ENCODE data around the gene GRK4.

GRK4 gene

GRCh38 chr4:3062471-3062870, 99.1 kb downstream of the GRK4 start:
- TF ChIP-seq, protein P1, sequence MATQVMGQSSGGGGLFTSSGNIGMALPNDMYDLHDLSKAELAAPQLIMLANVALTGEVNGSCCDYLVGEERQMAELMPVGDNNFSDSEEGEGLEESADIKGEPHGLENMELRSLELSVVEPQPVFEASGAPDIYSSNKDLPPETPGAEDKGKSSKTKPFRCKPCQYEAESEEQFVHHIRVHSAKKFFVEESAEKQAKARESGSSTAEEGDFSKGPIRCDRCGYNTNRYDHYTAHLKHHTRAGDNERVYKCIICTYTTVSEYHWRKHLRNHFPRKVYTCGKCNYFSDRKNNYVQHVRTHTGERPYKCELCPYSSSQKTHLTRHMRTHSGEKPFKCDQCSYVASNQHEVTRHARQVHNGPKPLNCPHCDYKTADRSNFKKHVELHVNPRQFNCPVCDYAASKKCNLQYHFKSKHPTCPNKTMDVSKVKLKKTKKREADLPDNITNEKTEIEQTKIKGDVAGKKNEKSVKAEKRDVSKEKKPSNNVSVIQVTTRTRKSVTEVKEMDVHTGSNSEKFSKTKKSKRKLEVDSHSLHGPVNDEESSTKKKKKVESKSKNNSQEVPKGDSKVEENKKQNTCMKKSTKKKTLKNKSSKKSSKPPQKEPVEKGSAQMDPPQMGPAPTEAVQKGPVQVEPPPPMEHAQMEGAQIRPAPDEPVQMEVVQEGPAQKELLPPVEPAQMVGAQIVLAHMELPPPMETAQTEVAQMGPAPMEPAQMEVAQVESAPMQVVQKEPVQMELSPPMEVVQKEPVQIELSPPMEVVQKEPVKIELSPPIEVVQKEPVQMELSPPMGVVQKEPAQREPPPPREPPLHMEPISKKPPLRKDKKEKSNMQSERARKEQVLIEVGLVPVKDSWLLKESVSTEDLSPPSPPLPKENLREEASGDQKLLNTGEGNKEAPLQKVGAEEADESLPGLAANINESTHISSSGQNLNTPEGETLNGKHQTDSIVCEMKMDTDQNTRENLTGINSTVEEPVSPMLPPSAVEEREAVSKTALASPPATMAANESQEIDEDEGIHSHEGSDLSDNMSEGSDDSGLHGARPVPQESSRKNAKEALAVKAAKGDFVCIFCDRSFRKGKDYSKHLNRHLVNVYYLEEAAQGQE (IDR thresholded peaks at IDR 0.05; ENCODE audit: low read depth), result peak; percentile 24; the same call in 1 of the 2 replicates
- TF ChIP-seq ZBTB7A (IDR thresholded peaks at IDR 0.05; ENCODE audit: low read depth), result no peak
- TF ChIP-seq FOXM1 (IDR thresholded peaks at IDR 0.05; ENCODE audit: borderline replicate concordance, low read depth), result no peak
- TF ChIP-seq MAX (IDR thresholded peaks at IDR 0.05), result no peak
- no peak for TF ChIP-seq CEBPB (IDR thresholded peaks at IDR 0.05)

- TF ChIP-seq TEAD4 (IDR thresholded peaks at IDR 0.05), result no peak
- TF ChIP-seq, protein P1 (IDR thresholded peaks at IDR 0.05; ENCODE audit: low read depth), result no peak
- no peak for TF ChIP-seq ZBTB7A (IDR thresholded peaks at IDR 0.05; ENCODE audit: low read depth)
- no peak for TF ChIP-seq FOXM1 (IDR thresholded peaks at IDR 0.05; ENCODE audit: borderline replicate concordance, low read depth)
- TF ChIP-seq NFIC (IDR thresholded peaks at IDR 0.05), result no peak
Measured at GRCh38 chr4:3065551-3065950, 102.2 kb downstream of the GRK4 start.

DNA sequence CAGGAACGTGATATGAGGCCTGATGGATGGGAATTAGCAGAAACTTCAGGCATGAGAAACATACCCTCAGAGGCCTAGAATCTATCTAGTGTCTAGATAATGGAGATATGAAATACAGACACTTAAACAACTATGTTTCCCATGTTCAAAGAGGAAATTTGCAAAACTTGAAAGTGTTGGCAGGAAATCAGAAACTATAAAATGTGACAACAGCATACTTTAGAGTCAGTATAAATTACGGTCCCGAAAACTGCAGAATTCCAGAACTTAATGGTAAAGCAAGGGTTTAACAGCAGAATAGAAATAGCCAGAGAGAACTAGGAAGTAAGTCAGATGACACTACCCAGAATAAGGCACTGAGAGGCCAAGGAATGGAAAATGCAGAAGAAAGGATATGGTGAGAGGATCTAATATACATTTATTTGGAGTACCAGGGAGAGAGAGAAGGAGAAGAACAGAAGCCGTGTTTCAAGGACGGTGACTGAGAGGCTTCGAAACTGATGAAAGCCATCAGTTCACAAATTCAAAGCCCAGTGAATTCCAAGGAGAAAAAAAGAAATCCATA, 103.5 kb downstream of the GRK4 start:
- TF ChIP-seq, protein P1 (IDR thresholded peaks at IDR 0.05; ENCODE audit: low read depth), result no peak
- TF ChIP-seq RAD21 (IDR thresholded peaks at IDR 0.05; ENCODE audit: low read depth) (no peak), NFIC (IDR thresholded peaks at IDR 0.05) (no peak), EGR1 (IDR thresholded peaks at IDR 0.05) (no peak), MAX (IDR thresholded peaks at IDR 0.05) (no peak), CEBPB (IDR thresholded peaks at IDR 0.05) (no peak)

DNA sequence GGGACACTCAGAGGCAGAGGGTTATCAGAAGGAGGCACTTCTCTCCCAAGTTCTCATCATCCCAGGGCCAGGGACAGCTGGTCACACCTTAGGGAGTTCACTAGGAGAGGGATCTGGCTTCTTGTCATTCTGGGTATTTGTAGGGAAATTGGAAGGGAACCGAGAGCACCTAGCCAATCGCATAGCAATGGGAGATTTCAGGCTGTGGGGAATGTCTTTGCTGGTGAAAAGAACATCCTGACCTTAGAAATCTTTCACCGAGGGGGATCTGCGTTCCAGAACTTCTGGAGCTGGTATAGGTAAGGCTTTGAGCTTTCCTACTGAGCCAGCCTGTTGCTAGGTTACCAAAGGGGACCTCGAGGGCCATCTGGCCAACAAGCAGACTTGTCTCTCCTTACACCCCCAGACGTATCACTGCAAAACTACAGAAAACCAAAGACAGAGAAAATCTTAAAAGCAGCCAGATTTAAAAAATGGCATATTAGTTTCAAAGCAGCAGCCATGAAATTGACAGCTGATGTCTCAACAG, 104.2 kb downstream of the GRK4 start:
- TF ChIP-seq CEBPB (IDR thresholded peaks at IDR 0.05), result no peak
- TF ChIP-seq EP300 (IDR thresholded peaks at IDR 0.05; ENCODE audit: borderline replicate concordance), result no peak
- no peak for TF ChIP-seq YY1 (IDR thresholded peaks at IDR 0.05; ENCODE audit: low read depth)
- TF ChIP-seq EGR1 (IDR thresholded peaks at IDR 0.05), result no peak
- TF ChIP-seq, protein P2, sequence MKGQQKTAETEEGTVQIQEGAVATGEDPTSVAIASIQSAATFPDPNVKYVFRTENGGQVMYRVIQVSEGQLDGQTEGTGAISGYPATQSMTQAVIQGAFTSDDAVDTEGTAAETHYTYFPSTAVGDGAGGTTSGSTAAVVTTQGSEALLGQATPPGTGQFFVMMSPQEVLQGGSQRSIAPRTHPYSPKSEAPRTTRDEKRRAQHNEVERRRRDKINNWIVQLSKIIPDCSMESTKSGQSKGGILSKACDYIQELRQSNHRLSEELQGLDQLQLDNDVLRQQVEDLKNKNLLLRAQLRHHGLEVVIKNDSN (IDR thresholded peaks at IDR 0.05), result no peak
- no peak for TF ChIP-seq MAX (IDR thresholded peaks at IDR 0.05)
- no peak for TF ChIP-seq CREB1 (IDR thresholded peaks at IDR 0.05; ENCODE audit: low read depth)
- TF ChIP-seq RAD21 (IDR thresholded peaks at IDR 0.05; ENCODE audit: low read depth), result no peak
- no peak for TF ChIP-seq TCF12 (IDR thresholded peaks at IDR 0.05; ENCODE audit: low read depth)
- TF ChIP-seq TAF1 (IDR thresholded peaks at IDR 0.05; ENCODE audit: low read depth), result no peak
- no peak for TF ChIP-seq NFIC (IDR thresholded peaks at IDR 0.05)
- no peak for TF ChIP-seq TEAD4 (IDR thresholded peaks at IDR 0.05)
- TF ChIP-seq ZBTB7A (IDR thresholded peaks at IDR 0.05; ENCODE audit: low read depth), result no peak
- TF ChIP-seq, protein P1 (IDR thresholded peaks at IDR 0.05; ENCODE audit: low read depth), result no peak
- no peak for TF ChIP-seq FOXM1 (IDR thresholded peaks at IDR 0.05; ENCODE audit: borderline replicate concordance, low read depth)

Measured in Ishikawa (cell line).